Measurements from ENCODE around the gene TAAR9.
A peak's percentile ranks its signal among the peaks of the same experiment; 100 is the strongest.

GRCh38 chr6:132512638-132513632, 25.1 kb upstream of the TAAR9 start, which contains the start of gene STX7:
- TF ChIP-seq, protein P1, sequence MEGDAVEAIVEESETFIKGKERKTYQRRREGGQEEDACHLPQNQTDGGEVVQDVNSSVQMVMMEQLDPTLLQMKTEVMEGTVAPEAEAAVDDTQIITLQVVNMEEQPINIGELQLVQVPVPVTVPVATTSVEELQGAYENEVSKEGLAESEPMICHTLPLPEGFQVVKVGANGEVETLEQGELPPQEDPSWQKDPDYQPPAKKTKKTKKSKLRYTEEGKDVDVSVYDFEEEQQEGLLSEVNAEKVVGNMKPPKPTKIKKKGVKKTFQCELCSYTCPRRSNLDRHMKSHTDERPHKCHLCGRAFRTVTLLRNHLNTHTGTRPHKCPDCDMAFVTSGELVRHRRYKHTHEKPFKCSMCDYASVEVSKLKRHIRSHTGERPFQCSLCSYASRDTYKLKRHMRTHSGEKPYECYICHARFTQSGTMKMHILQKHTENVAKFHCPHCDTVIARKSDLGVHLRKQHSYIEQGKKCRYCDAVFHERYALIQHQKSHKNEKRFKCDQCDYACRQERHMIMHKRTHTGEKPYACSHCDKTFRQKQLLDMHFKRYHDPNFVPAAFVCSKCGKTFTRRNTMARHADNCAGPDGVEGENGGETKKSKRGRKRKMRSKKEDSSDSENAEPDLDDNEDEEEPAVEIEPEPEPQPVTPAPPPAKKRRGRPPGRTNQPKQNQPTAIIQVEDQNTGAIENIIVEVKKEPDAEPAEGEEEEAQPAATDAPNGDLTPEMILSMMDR (IDR thresholded peaks at IDR 0.05): peak; percentile 12
- TF ChIP-seq EZH2 (IDR thresholded peaks at IDR 0.05; ENCODE audit: borderline replicate concordance, insufficient read depth, low read depth, low read length, poor library complexity, severe bottlenecking): no peak
